ENCODE results near the gene KSR2. TPM values are rescaled to one million over a fixed set of nuclear protein-coding genes. Genes with fewer than 3 reads are reported as not detected.

The KSR2 gene
- total and polyA plus RNA-seq, 2 of the 13 experiments (the other 11 are each of a cell fraction or from before 2014, with no cell fraction given): 0.02 TPM; not detected in 1

DNA sequence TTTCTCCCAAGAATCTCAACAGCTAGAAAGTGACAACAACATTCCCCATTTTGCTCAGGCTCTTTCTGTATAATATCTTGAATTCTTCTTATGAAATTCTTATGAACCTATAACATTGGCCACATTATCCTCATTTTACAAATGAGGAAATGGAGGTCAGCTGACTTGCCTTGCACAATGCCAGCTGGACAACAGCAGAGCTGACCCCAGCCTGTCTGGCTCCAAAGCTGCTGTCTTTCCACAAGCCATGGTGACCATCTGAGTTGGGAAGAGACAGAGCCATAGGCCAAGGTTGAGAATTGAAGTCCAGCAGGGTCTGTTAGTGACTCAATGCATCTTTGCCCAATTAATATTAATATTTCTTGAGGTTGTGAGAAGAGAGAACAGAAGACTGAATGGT is 87.3 kb downstream of the KSR2 start (continued):
- no peak for TF ChIP-seq PHF5A (CRISPR knock-in tag; IDR thresholded peaks at IDR 0.05; ENCODE audit: low read depth, unreplicated experiment)
- no peak for TF ChIP-seq CERS6 (CRISPR knock-in tag; IDR thresholded peaks at IDR 0.05)
- TF ChIP-seq NCOA1 (CRISPR knock-in tag; IDR thresholded peaks at IDR 0.05): no peak
- TF ChIP-seq ZSCAN5A (CRISPR knock-in tag; IDR thresholded peaks at IDR 0.05; ENCODE audit: borderline replicate concordance): no peak
- TF ChIP-seq CBX5 (CRISPR knock-in tag; IDR thresholded peaks at IDR 0.05; ENCODE audit: borderline replicate concordance): no peak

GRCh38 chr12:117878605-117879004 is 90.2 kb downstream of the KSR2 start:
- H3K4me2 ChIP-seq (ENCODE audit: low read depth, low read length): no peak overlapping the region
- no peaks in the 10 kb centered on the region for H4K20me1 ChIP-seq (ENCODE audit: insufficient read depth, low read length)
- H3K79me2 ChIP-seq (ENCODE audit: insufficient read depth, low read length): no peaks in the 10 kb centered on the region
- POLR2A ChIA-PET: no interaction called here
- H3K9ac ChIP-seq (ENCODE audit: insufficient read depth, low read depth, low read length): no peak overlapping the region
- DNase-seq (ENCODE audit: low spot score) (no peak), ATAC-seq (no peak), FAIRE-seq (no peak)
- no peak overlapping the region for H3K27ac ChIP-seq (ENCODE audit: extremely low read length, insufficient read depth, low read length)
- H2AFZ ChIP-seq (ENCODE audit: low read length): no peak overlapping the region
- no peaks in the 10 kb centered on the region for H3K9me3 ChIP-seq (ENCODE audit: low read length)
- CTCF ChIA-PET (ENCODE audit: low intra/inter-chr PET ratio, low total read pairs): no interaction called here
- no peaks in the 10 kb centered on the region for H3K36me3 ChIP-seq (replicated peaks in 1 of 2; ENCODE audit: control insufficient read depth in 1 of 2, insufficient read depth in 2 of 2, low read length in 2 of 2)
- WGBS (ENCODE audit: low lambda C conversion rate): 7% methylated on average over 8 of the region's 8 CpGs
- intact Hi-C loops (cut with micrococcal nuclease; ENCODE audit: unreplicated experiment): loop anchor here (5.0 kb wide), 2 partner anchors 139 to 224 kb away; partner anchors contain the start of genes RFC5 and VSIG10
- no peak overlapping the region for H3K4me3 ChIP-seq (replicated peaks in 1 of 3; ENCODE audit: insufficient read depth in 1 of 3, low read depth in 2 of 3, low read length in 3 of 3)
- no peaks in the 10 kb centered on the region for H3K4me1 ChIP-seq (ENCODE audit: insufficient read depth, low read length)
- BruUV-seq (replicated peaks): no TSS peak
- in situ Hi-C loops (cut with HindIII; ENCODE audit: extremely low pct_ligation_motif_present, low pct_unique_long_range_greater_than_20kb): loop anchor here (5.0 kb wide), 1 partner anchor 154 kb away; no protein-coding TSS in a partner anchor
- H3K27me3 ChIP-seq (ENCODE audit: control insufficient read depth in 1 of 2, insufficient read depth in 2 of 2, low read length in 2 of 2): no peaks in the 10 kb centered on the region
- TF ChIP-seq, protein P1, sequence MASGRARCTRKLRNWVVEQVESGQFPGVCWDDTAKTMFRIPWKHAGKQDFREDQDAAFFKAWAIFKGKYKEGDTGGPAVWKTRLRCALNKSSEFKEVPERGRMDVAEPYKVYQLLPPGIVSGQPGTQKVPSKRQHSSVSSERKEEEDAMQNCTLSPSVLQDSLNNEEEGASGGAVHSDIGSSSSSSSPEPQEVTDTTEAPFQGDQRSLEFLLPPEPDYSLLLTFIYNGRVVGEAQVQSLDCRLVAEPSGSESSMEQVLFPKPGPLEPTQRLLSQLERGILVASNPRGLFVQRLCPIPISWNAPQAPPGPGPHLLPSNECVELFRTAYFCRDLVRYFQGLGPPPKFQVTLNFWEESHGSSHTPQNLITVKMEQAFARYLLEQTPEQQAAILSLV (CRISPR knock-in tag; IDR thresholded peaks at IDR 0.05; ENCODE audit: borderline replicate concordance): no peak
- no peak for TF ChIP-seq PITX1 (CRISPR knock-in tag; IDR thresholded peaks at IDR 0.05)
- no peak for TF ChIP-seq ESRRA (CRISPR knock-in tag; IDR thresholded peaks at IDR 0.05; ENCODE audit: low read depth)
- no peak for TF ChIP-seq NR2F1 (CRISPR knock-in tag; IDR thresholded peaks at IDR 0.05)
- TF ChIP-seq TOPORS (CRISPR knock-in tag; IDR thresholded peaks at IDR 0.05): no peak
- no peak for TF ChIP-seq POLR2G (IDR thresholded peaks at IDR 0.05; ENCODE audit: low read depth, low read length)
- TF ChIP-seq ZNF720 (CRISPR knock-in tag; IDR thresholded peaks at IDR 0.05): no peak
- no peak for TF ChIP-seq ZNF446 (CRISPR knock-in tag; IDR thresholded peaks at IDR 0.05)
- TF ChIP-seq MEIS2 (CRISPR knock-in tag; IDR thresholded peaks at IDR 0.05): no peak
- TF ChIP-seq, protein P2, sequence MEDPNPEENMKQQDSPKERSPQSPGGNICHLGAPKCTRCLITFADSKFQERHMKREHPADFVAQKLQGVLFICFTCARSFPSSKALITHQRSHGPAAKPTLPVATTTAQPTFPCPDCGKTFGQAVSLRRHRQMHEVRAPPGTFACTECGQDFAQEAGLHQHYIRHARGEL (CRISPR knock-in tag; IDR thresholded peaks at IDR 0.05): no peak

Data from HepG2 (cell line).